NCI-H526 treated with DMSO at 0.1 percent for 48 hours (cell line): ENCODE data around the gene SELL.
A peak's percentile ranks its signal among the peaks of the same experiment; 100 is the strongest.
"Not testable (repeated sequence)": the region's sequence is repeated elsewhere in the genome, so short reads cannot be mapped to it uniquely, and the experiment has no call there.

ENCODE experiments used
- DNase-seq: peaks from one replicate; lab custom pipeline; 2025; lab: John Stamatoyannopoulos, UW

SELL gene

DNA sequence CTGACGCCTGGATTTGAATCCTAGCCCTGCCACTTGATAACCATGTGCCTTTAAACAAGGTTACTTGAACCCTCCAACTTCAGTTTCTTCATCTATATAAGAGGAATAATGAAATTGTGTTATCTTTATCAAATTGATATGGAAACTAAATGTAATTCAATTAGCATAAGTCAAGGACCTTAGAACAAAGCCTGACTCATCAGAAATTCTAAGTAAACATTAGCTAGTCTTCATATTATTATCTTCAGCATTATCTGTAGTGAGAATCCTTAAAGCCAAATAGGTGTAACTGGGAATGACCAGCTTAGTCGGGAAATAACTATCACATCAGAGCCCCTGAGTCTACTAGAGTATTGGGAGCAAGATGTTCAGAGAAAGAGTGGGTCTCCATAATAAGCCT, 6.6 kb downstream of the SELL start:
- DNase-seq, result no peak

GRCh38 chr1:169701261-169702005, 10.0 kb downstream of the SELL start:
- no peak for DNase-seq

- DNase-seq, result no peak
These were observed 11.7 kb downstream of the SELL start for GRCh38 chr1:169699707-169700106.

DNA sequence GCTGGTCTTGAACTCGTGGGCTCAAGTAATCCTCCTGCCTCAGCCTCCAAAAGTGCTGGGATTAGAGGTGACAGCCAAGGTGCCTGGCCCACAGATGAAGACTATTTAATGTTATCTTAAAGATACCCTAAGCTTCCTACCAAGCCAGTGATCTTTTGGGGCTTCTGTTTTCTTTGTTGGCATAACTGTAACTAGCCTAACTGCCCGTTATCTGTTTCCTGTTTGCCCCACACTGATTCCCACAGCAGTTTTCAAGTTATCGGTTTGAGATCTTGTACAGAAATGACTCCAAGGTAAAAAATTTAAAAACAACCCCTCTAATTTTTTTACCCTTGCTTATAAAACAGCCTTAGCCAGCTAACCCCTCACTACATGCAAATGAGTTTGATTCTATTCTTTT, 12.4 kb downstream of the SELL start:
- no peak for DNase-seq

DNA sequence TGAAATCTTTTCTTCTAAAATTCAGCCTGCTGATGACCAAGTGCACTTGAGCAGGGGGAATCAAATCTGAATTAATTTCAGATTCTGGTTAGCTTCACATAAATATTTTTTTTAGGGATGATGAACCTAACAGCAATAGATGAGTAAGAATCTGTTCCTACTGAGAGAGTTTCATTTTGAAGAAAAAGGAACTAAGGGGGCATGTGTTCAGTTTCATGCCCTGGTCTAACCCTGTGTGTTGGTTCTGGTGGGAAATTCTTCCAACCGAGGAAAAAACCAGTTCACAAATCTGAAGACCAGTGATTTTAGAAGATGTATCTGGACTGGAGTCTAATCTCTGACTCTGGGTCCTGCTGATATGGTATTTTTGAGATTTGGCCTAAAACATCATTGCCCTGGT, 13.7 kb downstream of the SELL start:
- DNase-seq, result no peak

GRCh38 chr1:169696273-169697100, 14.9 kb downstream of the SELL start:
- DNase-seq, result no peak

DNA sequence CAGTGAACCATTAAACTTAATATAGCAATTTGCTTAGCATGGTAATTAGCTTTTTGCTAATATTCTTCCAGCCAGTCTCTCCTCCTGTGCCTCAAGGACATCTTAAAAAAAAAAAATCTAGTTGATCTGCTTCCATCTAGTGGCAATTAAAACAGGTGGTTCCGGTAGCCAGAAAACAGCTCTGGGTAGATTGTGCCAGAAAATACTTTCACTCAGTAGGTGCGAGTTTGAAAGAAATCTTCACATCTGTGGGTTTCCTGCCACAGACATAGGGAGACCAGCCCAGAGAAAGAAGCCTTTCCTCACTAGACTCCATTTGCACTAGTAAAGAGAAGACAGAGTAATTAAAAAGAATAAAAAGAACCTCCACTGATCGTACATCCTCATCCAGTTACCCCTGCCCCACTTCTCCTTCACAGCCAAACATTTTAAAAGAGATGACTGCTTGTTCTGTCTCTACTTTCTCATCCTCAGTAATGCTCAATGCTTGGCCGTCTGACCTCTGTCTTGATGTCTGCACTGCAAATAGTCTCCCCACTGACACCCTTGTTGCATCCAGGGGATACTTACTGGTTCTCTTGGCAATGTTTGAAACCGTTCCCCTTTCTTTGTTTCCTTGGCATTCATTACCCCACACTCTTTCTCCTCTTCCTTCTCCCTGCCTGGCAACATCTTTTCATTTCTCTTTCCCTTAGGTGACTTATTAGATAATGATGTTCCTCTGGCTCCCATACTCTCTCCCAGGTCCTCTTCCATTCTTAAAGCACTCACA, 16.9 kb downstream of the SELL start:
- no peak for DNase-seq

DNA sequence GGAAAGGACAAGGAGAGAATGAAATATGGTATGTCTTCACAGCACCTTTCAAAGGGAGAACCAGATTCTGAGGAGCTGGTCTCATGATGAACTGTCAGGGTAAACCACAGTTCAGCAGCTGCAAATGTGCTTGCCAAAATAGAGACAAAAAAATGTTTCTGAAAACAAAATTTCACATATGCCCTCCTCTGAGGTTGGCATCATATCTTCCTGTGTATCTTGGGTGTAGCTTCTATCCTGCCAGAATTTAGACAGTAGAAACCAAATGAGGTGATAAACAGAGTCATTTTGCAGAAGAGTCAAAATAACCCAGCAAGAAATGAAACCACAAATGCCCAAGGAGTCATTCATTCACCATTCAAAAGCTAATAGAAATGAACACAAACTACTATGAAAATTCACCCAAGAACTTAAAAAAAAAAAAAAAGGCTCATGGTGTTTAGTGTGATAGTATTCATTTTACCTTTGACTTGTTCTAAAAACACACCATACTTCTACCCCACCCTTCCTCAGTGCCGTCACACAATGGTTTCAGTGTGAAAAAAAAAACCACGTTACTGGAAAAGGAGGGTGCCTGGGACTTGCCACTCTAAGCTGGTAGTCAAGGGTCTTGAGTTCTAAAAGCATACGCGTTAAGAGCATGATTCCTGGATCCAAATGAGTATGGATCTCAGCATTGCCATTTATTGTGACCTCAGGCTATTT, 18.5 kb downstream of the SELL start:
- DNase-seq, result no peak

DNA sequence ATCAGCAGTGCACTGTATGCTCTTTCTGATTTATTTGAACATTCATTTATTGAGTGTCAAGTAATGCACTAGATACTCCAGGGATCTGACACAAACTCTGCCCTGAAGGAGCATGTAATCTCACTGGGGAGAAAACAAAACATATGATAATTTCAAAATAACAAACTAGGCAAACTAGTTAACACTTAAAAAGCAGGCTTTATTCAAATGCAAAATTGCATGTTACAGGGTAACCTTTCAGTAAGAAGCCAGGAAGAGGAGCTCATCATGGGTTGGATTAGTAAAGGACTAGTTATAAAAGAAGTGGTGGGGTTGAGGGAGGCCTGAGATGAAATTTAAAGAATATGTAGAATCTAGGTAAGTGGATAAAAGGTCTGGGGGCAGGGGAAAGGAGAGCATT, 20.9 kb downstream of the SELL start:
- DNase-seq, result no peak

GRCh38 chr1:169689395-169689794, 22.0 kb downstream of the SELL start:
- no peak for DNase-seq

DNA sequence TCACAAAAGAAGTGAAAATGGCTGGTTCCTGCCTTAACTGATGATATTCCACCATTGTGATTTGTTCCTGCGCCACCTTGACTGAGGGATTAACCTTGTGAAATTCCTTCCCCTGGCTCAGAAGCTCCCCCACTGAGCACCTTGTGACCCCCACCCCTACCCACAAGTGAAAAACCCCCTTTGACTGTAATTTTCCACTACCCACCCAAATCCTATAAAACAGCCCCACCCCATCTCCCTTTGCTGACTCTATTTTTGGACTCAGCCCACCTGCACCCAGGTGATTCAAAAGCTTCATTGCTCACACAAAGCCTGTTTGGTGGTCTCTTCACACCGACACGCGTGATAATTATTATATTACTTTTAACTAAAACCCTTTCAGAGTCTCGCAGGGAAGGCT, 23.0 kb downstream of the SELL start:
- not testable (repeated sequence) for DNase-seq

GRCh38 chr1:169683661-169684060, 27.8 kb downstream of the SELL start:
- no peak for DNase-seq

GRCh38 chr1:169683168-169683567, 28.3 kb downstream of the SELL start:
- not testable (repeated sequence) for DNase-seq

DNA sequence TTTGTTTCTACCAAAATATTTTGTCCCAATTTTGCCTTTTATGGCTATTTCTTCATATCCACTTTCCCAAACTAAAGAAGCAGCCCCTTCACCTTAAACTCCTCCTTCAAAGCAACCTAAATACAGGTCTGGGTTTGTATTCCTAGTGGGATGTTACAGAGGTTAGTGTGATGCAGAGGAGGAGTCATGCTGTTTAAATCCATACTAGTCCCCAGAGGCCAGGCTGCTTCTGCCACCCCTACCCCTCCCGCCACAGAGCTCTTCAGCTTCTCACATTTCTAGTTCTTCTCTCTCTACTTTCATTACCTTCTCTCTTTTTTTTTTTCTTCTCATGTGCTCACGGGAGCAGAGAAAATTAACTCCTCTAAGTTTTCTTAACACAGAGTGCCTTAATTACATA, 29.3 kb downstream of the SELL start:
- DNase-seq, result peak; percentile 15

DNA sequence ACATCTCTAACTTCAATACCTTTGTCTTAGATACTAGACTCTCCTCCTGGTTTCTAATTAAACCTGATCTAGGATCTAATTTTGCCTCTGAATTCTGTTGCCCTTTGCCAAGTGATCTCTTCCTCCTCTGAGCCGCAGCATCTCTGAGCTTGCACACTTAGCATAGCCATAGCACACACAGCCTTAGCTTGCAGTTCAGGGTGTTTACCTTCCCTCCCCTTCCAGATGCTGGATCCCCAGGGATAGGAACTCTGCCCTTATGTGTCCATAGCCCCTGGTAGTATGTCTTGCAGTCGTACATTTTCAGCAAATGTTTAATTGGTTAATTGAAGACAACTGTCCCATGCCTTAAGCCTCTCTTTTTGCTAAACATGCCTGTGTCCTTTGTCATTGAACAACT, 30.3 kb downstream of the SELL start:
- no peak for DNase-seq

DNA sequence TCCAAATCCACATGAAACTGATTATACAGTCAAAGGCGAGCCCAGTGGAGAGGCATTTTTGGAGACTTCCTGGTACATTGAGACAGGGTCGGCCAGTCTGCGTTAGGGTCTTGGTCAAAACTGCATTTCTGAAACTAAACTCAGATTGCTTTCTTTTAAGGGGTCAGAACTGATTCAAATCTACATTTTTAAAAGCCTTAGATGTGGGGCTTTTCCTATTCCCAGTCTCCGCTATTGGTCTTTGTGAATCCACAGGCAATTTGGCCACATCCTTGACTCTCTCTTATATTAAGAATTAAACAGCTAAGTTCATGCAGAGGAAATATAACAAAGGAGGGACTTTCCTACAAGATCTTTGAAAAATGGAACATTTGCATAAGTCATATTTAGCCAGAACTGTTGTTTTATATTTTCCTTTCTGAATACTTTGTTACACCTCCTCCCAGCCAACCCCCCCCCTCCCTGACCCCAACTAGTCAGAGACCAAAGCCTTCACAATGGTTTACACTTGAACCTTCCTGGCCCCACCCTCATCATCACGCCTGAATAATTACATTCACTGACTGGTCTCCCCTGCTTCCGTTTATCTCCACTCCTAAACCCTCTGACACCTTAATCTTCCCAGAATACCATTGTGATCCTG, 30.9 kb downstream of the SELL start:
- no peak for DNase-seq

DNA sequence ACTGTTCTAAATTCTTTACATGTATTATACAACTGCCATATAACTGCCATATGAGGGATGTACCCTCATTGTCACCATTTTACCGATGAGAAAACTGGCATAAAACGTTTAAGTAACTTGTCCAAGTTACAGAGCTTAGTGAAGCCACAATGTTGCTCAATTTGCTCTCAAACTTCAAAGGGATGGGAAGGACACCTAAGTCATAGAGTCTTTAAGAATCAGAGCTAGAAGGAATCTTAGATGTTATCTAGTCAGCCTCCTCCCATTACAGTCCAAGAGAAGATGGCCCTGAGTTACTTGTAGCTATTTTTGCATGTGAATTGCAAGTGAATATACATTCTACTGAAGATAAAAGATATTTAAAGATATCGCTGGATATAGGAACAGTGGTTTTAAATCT, 31.7 kb downstream of the SELL start:
- no peak for DNase-seq

DNA sequence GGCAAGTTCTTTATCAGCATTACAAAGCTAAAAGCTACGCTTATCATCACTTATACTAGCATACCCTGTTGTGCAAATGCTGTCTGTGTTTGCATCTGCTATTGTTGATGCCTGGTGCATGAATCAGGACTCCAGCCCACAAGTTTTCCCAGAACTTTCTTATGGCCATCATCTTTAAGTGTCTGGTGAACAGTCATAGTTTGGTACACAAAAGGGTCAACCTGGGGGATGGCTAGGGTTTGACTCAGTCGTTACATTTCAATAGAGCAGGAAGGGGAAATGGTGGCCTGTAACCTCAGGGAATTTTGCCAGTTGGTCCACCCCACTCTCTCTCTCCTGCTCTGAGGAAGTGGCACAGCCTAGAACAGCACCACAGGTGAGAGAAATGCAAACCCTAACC, 35.4 kb downstream of the SELL start:
- DNase-seq, result no peak

DNA sequence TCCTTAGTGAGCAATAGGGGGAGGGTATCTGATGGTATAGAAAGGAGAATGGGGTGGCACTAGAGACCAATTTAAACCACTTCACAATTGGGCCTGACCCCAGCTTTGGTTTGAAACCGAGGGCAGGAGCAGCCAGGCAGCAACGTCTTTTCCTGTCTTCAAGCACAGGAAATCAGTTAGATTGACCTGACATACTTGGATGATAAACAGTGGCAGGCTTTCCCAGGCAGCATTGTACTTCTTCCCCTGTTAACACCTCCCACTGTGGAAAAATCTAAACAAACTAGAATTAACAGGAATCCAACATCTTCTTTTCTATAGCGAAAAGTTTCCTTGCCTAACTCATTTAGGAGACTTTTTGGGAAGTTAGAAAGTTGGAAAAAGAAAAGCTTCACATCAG, 40.6 kb downstream of the SELL start:
- no peak for DNase-seq

DNA sequence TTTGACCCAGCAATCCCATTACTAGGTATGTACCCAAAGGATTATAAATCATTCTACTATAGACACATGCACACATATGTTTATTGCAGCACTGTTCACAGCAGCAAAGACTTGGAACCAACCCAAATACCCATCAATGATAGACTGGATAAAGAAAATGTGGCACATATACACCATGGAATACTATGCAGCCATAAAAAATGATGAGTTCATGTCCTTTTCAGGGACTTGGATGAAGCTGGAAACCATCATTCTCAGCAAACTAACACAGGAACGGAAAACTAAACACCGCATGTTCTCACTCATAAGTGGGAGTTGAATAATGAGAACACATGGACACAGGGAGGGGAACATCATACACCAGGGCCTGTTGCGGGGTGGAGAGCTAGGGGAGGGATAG, 41.2 kb downstream of the SELL start:
- DNase-seq, result not testable (repeated sequence)
